ENCODE measurements around the gene EXOC3L2. TPM values are rescaled to one million over a fixed set of nuclear protein-coding genes. Genes with fewer than 3 reads are reported as not detected.

The EXOC3L2 gene
- polyA plus RNA-seq, 3 donors: not detected

- Mint-ChIP-seq H3K36me3 (peaks cover 11 to 13% of the 10 kb centered on the region in 2 donors), H3K9me3 (peaks cover 0 to 2% (median 0%) of the 10 kb centered on the region in 7 donors), H3K4me1 (peaks cover 36% of the 10 kb centered on the region), H3K27me3 (ENCODE audit: low read depth in 3 of 3) (peaks cover 0 to 11% (median 4%) of the 10 kb centered on the region in 3 donors), H3K4me3 (peak overlapping the region; percentile 86 to 97), H3K27ac (peak overlapping the region in 6 of 7 donors; percentile 28 to 97 (median 80))
- no peaks in the 10 kb centered on the region for H3K9me3 ChIP-seq (replicated peaks in 1 of 2; ENCODE audit: control insufficient read depth in 1 of 2, insufficient read depth in 1 of 2, low read length in 2 of 2)
- 93% methylated on average over 5 of the region's 14 CpGs for WGBS (ENCODE audit: insufficient coverage)
- H3K9ac ChIP-seq (ENCODE audit: insufficient read depth, low read length, poor library complexity, severe bottlenecking): peak overlapping the region; percentile 64
- H4K20me1 ChIP-seq (ENCODE audit: insufficient read depth, low read length): peaks cover 30% of the 10 kb centered on the region
- intact Hi-C loops (cut with micrococcal nuclease): no loop called here
- H3K4me3 ChIP-seq (replicated peaks in 1 of 3; ENCODE audit: low read depth in 2 of 3, low read length in 3 of 3): peak overlapping the region; percentile 63 to 87 (median 71)
- no peaks in the 10 kb centered on the region for H3K27me3 ChIP-seq (ENCODE audit: control insufficient read depth in 2 of 2, insufficient read depth in 2 of 2, low read length in 2 of 2)
- peak overlapping the region; percentile 74 for H3K4me2 ChIP-seq (replicated peaks; ENCODE audit: extremely low read depth, low read length, poor library complexity, severe bottlenecking)
- H3K27ac ChIP-seq (ENCODE audit: low read depth in 1 of 2, low read length in 2 of 2): peak overlapping the region in 1 of 2 donors; percentile 73
- peaks cover 26% of the 10 kb centered on the region for H3K79me2 ChIP-seq (ENCODE audit: insufficient read depth, low read length)
- H3K36me3 ChIP-seq (replicated peaks in 1 of 2; ENCODE audit: control insufficient read depth in 1 of 2, insufficient read depth in 2 of 2, low read length in 2 of 2): no peaks in the 10 kb centered on the region
- peak overlapping the region; percentile 95 for H2AFZ ChIP-seq (ENCODE audit: insufficient read depth, low read depth, low read length, poor library complexity, severe bottlenecking)
- no peak for TF ChIP-seq CTCF (IDR thresholded peaks at IDR 0.05)
- peaks cover 29 to 42% of the 10 kb centered on the region in 2 donors for H3K4me1 ChIP-seq (ENCODE audit: control insufficient read depth in 1 of 2, insufficient read depth in 2 of 2, low read length in 2 of 2)
- DNase-seq: no peak
These were observed 5.1 kb upstream of the EXOC3L2 start for GRCh38 chr19:45250216-45250831.

GRCh38 chr19:45249261-45250033 lies 4.2 kb upstream of the EXOC3L2 start:
- WGBS (ENCODE audit: insufficient coverage): 57% methylated on average over 5 of the region's 11 CpGs

More at GRCh38 chr19:45249261-45250033, 4.2 kb upstream of the EXOC3L2 start:
- Histone ChIP-seq H3K27me3 (ENCODE audit: control insufficient read depth in 2 of 2, insufficient read depth in 2 of 2, low read length in 2 of 2) (no peaks in the 10 kb centered on the region), H3K36me3 (replicated peaks in 1 of 2; ENCODE audit: control insufficient read depth in 1 of 2, insufficient read depth in 2 of 2, low read length in 2 of 2) (no peaks in the 10 kb centered on the region), H3K9me3 (replicated peaks in 1 of 2; ENCODE audit: control insufficient read depth in 1 of 2, insufficient read depth in 1 of 2, low read length in 2 of 2) (no peaks in the 10 kb centered on the region), H4K20me1 (ENCODE audit: insufficient read depth, low read length) (peaks cover 24% of the 10 kb centered on the region), H3K9ac (ENCODE audit: insufficient read depth, low read length, poor library complexity, severe bottlenecking) (no peak overlapping the region), H2AFZ (ENCODE audit: insufficient read depth, low read depth, low read length, poor library complexity, severe bottlenecking) (no peak overlapping the region), H3K4me3 (replicated peaks in 1 of 3; ENCODE audit: low read depth in 2 of 3, low read length in 3 of 3) (no peak overlapping the region), H3K4me1 (ENCODE audit: control insufficient read depth in 1 of 2, insufficient read depth in 2 of 2, low read length in 2 of 2) (peaks cover 29 to 42% of the 10 kb centered on the region in 2 donors), H3K4me2 (replicated peaks; ENCODE audit: extremely low read depth, low read length, poor library complexity, severe bottlenecking) (no peak overlapping the region), H3K27ac (ENCODE audit: low read depth in 1 of 2, low read length in 2 of 2) (no peak overlapping the region), H3K79me2 (ENCODE audit: insufficient read depth, low read length) (peaks cover 25% of the 10 kb centered on the region)
- Mint-ChIP-seq H3K9me3 (peaks cover 0 to 2% (median 0%) of the 10 kb centered on the region in 7 donors), H3K27me3 (ENCODE audit: low read depth in 3 of 3) (peaks cover 7 to 11% (median 7%) of the 10 kb centered on the region in 3 donors), H3K27ac (peak overlapping the region in 6 of 7 donors; percentile 0 to 45 (median 18)), H3K4me1 (peaks cover 42% of the 10 kb centered on the region), H3K4me3 (no peak overlapping the region), H3K36me3 (peaks cover 5 to 10% of the 10 kb centered on the region in 2 donors)
- no peak for TF ChIP-seq CTCF (IDR thresholded peaks at IDR 0.05)
- DNase-seq: peak in 2 of 3 donors; percentile 11 to 29
- intact Hi-C loops (cut with micrococcal nuclease): loop anchor here in 1 of 2 donors (2.0 kb wide), 1 partner anchor 89 kb away; no protein-coding TSS in a partner anchor

All from CD14-positive monocyte (primary cell).